ENCODE data around the gene NAV2. TPM values are rescaled to one million over a fixed set of nuclear protein-coding genes. Genes with fewer than 3 reads are reported as not detected.

Gene NAV2
- total RNA-seq, 1 donor from 2014 or later: 11.1 TPM

DNA sequence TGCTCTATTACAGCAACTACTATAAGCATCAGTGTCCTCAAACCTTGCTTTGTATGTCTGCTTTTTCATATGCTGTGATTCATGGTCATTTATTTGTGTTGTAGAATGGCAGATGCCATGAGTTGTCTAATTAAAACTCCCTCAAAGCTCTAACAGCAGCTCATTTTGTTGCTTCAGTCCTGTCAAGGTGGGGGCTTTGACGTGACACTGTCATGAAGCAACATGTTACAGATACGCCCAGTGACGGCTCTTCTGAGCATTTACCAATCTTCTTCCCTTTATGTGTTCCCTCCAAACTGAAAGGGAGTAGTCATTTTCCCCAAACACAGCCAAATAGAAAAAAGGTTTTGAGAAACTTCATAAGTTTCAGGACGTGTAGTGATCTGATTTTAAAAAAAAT lies 340.9 kb downstream of the NAV2 start:
- Histone ChIP-seq H3K4me3 (ENCODE audit: low read depth, low read length) (no peak overlapping the region), H3K36me3 (ENCODE audit: control insufficient read depth, insufficient read depth, low read length) (peaks cover 12% of the 10 kb centered on the region), H3K27me3 (ENCODE audit: control insufficient read depth, insufficient read depth, low read length) (no peaks in the 10 kb centered on the region)
- FAIRE-seq: no peak
- TF ChIP-seq, protein P1, sequence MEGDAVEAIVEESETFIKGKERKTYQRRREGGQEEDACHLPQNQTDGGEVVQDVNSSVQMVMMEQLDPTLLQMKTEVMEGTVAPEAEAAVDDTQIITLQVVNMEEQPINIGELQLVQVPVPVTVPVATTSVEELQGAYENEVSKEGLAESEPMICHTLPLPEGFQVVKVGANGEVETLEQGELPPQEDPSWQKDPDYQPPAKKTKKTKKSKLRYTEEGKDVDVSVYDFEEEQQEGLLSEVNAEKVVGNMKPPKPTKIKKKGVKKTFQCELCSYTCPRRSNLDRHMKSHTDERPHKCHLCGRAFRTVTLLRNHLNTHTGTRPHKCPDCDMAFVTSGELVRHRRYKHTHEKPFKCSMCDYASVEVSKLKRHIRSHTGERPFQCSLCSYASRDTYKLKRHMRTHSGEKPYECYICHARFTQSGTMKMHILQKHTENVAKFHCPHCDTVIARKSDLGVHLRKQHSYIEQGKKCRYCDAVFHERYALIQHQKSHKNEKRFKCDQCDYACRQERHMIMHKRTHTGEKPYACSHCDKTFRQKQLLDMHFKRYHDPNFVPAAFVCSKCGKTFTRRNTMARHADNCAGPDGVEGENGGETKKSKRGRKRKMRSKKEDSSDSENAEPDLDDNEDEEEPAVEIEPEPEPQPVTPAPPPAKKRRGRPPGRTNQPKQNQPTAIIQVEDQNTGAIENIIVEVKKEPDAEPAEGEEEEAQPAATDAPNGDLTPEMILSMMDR (IDR thresholded peaks at IDR 0.05; ENCODE audit: insufficient read depth, low read length, severe bottlenecking): no peak
- peak; percentile 70 for DNase-seq (ENCODE audit: low read depth)

GRCh38 chr11:20054584-20054983 lies 341.9 kb downstream of the NAV2 start:
- H3K4me3 ChIP-seq (ENCODE audit: low read depth, low read length): no peak overlapping the region
- DNase-seq (ENCODE audit: low read depth): no peak
- TF ChIP-seq, protein P1 (IDR thresholded peaks at IDR 0.05; ENCODE audit: insufficient read depth, low read length, severe bottlenecking): no peak
- H3K27me3 ChIP-seq (ENCODE audit: control insufficient read depth, insufficient read depth, low read length): no peaks in the 10 kb centered on the region
- peaks cover 14% of the 10 kb centered on the region for H3K36me3 ChIP-seq (ENCODE audit: control insufficient read depth, insufficient read depth, low read length)
- no peak for FAIRE-seq

- DNase-seq (ENCODE audit: low read depth) (peak; percentile 70), FAIRE-seq (no peak)
- TF ChIP-seq, protein P1 (IDR thresholded peaks at IDR 0.05; ENCODE audit: insufficient read depth, low read length, severe bottlenecking): no peak
- Histone ChIP-seq H3K4me3 (ENCODE audit: low read depth, low read length) (no peak overlapping the region), H3K36me3 (ENCODE audit: control insufficient read depth, insufficient read depth, low read length) (peaks cover 11% of the 10 kb centered on the region), H3K27me3 (ENCODE audit: control insufficient read depth, insufficient read depth, low read length) (no peaks in the 10 kb centered on the region)
Measured at GRCh38 chr11:20055312-20055711, 342.7 kb downstream of the NAV2 start.

GRCh38 chr11:20056109-20056949 lies 343.7 kb downstream of the NAV2 start:
- Histone ChIP-seq H3K4me3 (ENCODE audit: low read depth, low read length) (no peak overlapping the region), H3K27me3 (ENCODE audit: control insufficient read depth, insufficient read depth, low read length) (no peaks in the 10 kb centered on the region), H3K36me3 (ENCODE audit: control insufficient read depth, insufficient read depth, low read length) (peaks cover 12% of the 10 kb centered on the region)
- FAIRE-seq: no peak
- DNase-seq (ENCODE audit: low read depth): peak; percentile 89
- TF ChIP-seq, protein P1 (IDR thresholded peaks at IDR 0.05; ENCODE audit: insufficient read depth, low read length, severe bottlenecking): no peak

DNA sequence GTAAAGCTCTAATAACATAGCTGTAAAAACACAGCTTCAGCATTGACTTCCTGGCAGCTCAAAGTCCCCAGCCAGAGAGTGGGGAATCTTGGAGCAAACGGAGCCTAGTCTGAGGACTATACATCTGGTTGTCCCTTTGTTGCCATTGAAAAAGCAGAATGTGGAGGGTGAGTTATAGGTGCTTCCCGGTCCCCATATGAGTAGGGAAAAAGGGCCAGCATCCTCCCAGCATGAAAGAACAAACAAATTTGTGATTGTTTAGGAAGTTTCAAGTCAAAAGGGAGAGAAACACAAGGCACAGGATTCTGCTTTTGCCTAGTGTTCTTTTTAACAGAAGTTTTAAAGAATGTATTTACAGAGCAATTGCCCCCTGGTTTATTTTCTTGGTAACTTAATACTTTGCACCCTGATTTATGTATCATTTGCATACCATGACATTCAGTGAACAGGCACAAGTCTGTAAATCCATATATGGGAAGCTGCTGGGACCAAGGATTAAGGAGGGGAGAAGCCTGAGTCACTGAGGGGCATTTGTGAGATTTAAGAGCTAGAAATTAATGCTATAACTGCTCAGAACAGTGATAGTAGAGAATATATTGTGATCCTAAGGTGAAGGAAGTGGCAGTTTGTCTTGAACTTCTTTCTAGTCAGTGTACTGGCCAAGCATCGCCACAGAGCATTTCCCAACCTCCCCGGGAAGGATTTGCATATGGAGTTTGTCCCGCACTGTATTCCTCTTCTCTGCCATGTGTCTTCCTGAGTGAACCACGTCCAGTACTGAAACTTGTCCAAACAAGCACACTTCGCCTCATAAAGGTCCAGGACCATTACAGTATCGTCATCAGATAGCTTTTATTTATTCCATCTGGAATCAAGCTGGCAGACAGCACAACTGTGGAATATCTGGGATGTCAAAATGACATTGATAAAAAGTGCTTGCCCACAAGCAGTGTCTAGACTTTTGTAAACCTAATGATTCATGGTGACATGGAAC lies 344.6 kb downstream of the NAV2 start:
- Histone ChIP-seq H3K36me3 (ENCODE audit: control insufficient read depth, insufficient read depth, low read length) (peaks cover 13% of the 10 kb centered on the region), H3K27me3 (ENCODE audit: control insufficient read depth, insufficient read depth, low read length) (no peaks in the 10 kb centered on the region), H3K4me3 (ENCODE audit: low read depth, low read length) (no peak overlapping the region)
- FAIRE-seq: peak; percentile 43
- TF ChIP-seq, protein P1 (IDR thresholded peaks at IDR 0.05; ENCODE audit: insufficient read depth, low read length, severe bottlenecking): no peak
- peak; percentile 83 for DNase-seq (ENCODE audit: low read depth)

All from bronchial epithelial cell (primary cell).